Measurements from ENCODE around the gene CERK. TPM values are rescaled to one million over a fixed set of nuclear protein-coding genes. Genes with fewer than 3 reads are reported as not detected.

Gene CERK
- total RNA-seq, 5 donors from 2014 or later (not counting 1 experiment from before 2014, with no cell fraction given): 77.4 to 155 (median 125) TPM

GRCh38 chr22:46746192-46746591, 8.1 kb upstream of the CERK start:
- Histone ChIP-seq H3K4me3 (ENCODE audit: control insufficient read depth in 1 of 2, extremely low read depth in 1 of 2, low read length in 1 of 2) (no peak overlapping the region), H3K27me3 (replicated peaks in 1 of 2; ENCODE audit: control insufficient read depth in 2 of 2, extremely low read depth in 1 of 2, insufficient read depth in 2 of 2, low read length in 1 of 2) (no peaks in the 10 kb centered on the region), H3K27ac (ENCODE audit: low read length) (no peak overlapping the region), H3K36me3 (ENCODE audit: control insufficient read depth in 2 of 2, extremely low read depth in 1 of 2, insufficient read depth in 1 of 2, low read length in 1 of 2) (no peaks in the 10 kb centered on the region), H3K9me3 (no peaks in the 10 kb centered on the region), H3K4me1 (ENCODE audit: control insufficient read depth in 1 of 2, extremely low read depth in 1 of 2, insufficient read depth in 2 of 2, low read length in 2 of 2) (peaks cover 17 to 45% of the 10 kb centered on the region in 2 experiments)
- peaks cover 25 to 37% (median 26%) of the 10 kb centered on the region in 3 donors for H3K4me1 Mint-ChIP-seq
- ATAC-seq (replicated peaks in 1 of 4): no peak
- 83% methylated on average over 5 of the region's 5 CpGs for WGBS (ENCODE audit: insufficient coverage)
- DNase-seq: no peak
- H3K4me3 Mint-ChIP-seq: peak overlapping the region in 1 of 3 donors; percentile 2
- ChIA-PET CTCF (no interaction called here), POLR2A (no interaction called here)
- H3K36me3 Mint-ChIP-seq: no peaks in the 10 kb centered on the region
- H3K9me3 Mint-ChIP-seq: no peaks in the 10 kb centered on the region
- no peaks in the 10 kb centered on the region for H3K27me3 Mint-ChIP-seq
- peak overlapping the region; percentile 66 for H3K27ac Mint-ChIP-seq

GRCh38 chr22:46744581-46744980, 6.5 kb upstream of the CERK start:
- Mint-ChIP-seq H3K27ac (no peak overlapping the region), H3K36me3 (no peaks in the 10 kb centered on the region)

GRCh38 chr22:46742576-46743221, 4.6 kb upstream of the CERK start:
- H3K9me3 Mint-ChIP-seq: no peaks in the 10 kb centered on the region
- Histone ChIP-seq H3K27me3 (replicated peaks in 1 of 2; ENCODE audit: control insufficient read depth in 2 of 2, extremely low read depth in 1 of 2, insufficient read depth in 2 of 2, low read length in 1 of 2) (no peaks in the 10 kb centered on the region), H3K27ac (ENCODE audit: low read length) (no peak overlapping the region), H3K36me3 (ENCODE audit: control insufficient read depth in 2 of 2, extremely low read depth in 1 of 2, insufficient read depth in 1 of 2, low read length in 1 of 2) (no peaks in the 10 kb centered on the region), H3K4me1 (ENCODE audit: control insufficient read depth in 1 of 2, extremely low read depth in 1 of 2, insufficient read depth in 2 of 2, low read length in 2 of 2) (peaks cover 5 to 30% of the 10 kb centered on the region in 2 experiments), H3K4me3 (ENCODE audit: control insufficient read depth in 1 of 2, extremely low read depth in 1 of 2, low read length in 1 of 2) (no peak overlapping the region), H3K9me3 (no peaks in the 10 kb centered on the region)
- ATAC-seq (replicated peaks in 1 of 4) (no peak), DNase-seq (no peak)
- 98% methylated on average over 5 of the region's 6 CpGs for WGBS (ENCODE audit: insufficient coverage)
- no peak overlapping the region for H3K4me3 Mint-ChIP-seq
- no peaks in the 10 kb centered on the region for H3K27me3 Mint-ChIP-seq
- H3K4me1 Mint-ChIP-seq: peaks cover 9 to 16% (median 10%) of the 10 kb centered on the region in 3 donors
- H3K36me3 Mint-ChIP-seq: no peaks in the 10 kb centered on the region
- H3K27ac Mint-ChIP-seq: peak overlapping the region in 1 of 2 donors; percentile 11
- ChIA-PET CTCF (no interaction called here), POLR2A (no interaction called here)

More at GRCh38 chr22:46744581-46744980, 6.5 kb upstream of the CERK start:
- H3K27me3 ChIP-seq (replicated peaks in 1 of 2; ENCODE audit: control insufficient read depth in 2 of 2, extremely low read depth in 1 of 2, insufficient read depth in 2 of 2, low read length in 1 of 2): no peaks in the 10 kb centered on the region
- ChIA-PET CTCF (no interaction called here), POLR2A (no interaction called here)
- ATAC-seq (replicated peaks in 1 of 4) (no peak), DNase-seq (no peak)
- no peak overlapping the region for H3K4me3 ChIP-seq (ENCODE audit: control insufficient read depth in 1 of 2, extremely low read depth in 1 of 2, low read length in 1 of 2)
- no peak overlapping the region for H3K27ac ChIP-seq (ENCODE audit: low read length)
- no peak overlapping the region for H3K4me3 Mint-ChIP-seq
- peaks cover 11 to 26% (median 13%) of the 10 kb centered on the region in 3 donors for H3K4me1 Mint-ChIP-seq
- H3K9me3 ChIP-seq: no peaks in the 10 kb centered on the region
- no peaks in the 10 kb centered on the region for H3K27me3 Mint-ChIP-seq
- no peaks in the 10 kb centered on the region for H3K36me3 ChIP-seq (ENCODE audit: control insufficient read depth in 2 of 2, extremely low read depth in 1 of 2, insufficient read depth in 1 of 2, low read length in 1 of 2)
- peaks cover 12 to 38% of the 10 kb centered on the region in 2 experiments for H3K4me1 ChIP-seq (ENCODE audit: control insufficient read depth in 1 of 2, extremely low read depth in 1 of 2, insufficient read depth in 2 of 2, low read length in 2 of 2)
- WGBS (ENCODE audit: insufficient coverage): 87% methylated on average over 3 of the region's 6 CpGs
- no peaks in the 10 kb centered on the region for H3K9me3 Mint-ChIP-seq

- no peaks in the 10 kb centered on the region for H3K9me3 ChIP-seq
These were observed 4.0 kb upstream of the CERK start for GRCh38 chr22:46741974-46742519.

GRCh38 chr22:46740910-46741780, 3.1 kb upstream of the CERK start:
- peaks cover 20 to 24% (median 22%) of the 10 kb centered on the region in 3 donors for H3K4me1 Mint-ChIP-seq
- peaks cover 3% of the 10 kb centered on the region for H3K36me3 Mint-ChIP-seq
- Histone ChIP-seq H3K9me3 (no peaks in the 10 kb centered on the region), H3K4me3 (ENCODE audit: control insufficient read depth in 1 of 2, extremely low read depth in 1 of 2, low read length in 1 of 2) (no peak overlapping the region), H3K27ac (ENCODE audit: low read length) (no peak overlapping the region), H3K27me3 (replicated peaks in 1 of 2; ENCODE audit: control insufficient read depth in 2 of 2, extremely low read depth in 1 of 2, insufficient read depth in 2 of 2, low read length in 1 of 2) (no peaks in the 10 kb centered on the region), H3K36me3 (ENCODE audit: control insufficient read depth in 2 of 2, extremely low read depth in 1 of 2, insufficient read depth in 1 of 2, low read length in 1 of 2) (peaks cover 0 to 3% of the 10 kb centered on the region in 2 donors), H3K4me1 (ENCODE audit: control insufficient read depth in 1 of 2, extremely low read depth in 1 of 2, insufficient read depth in 2 of 2, low read length in 2 of 2) (peaks cover 11 to 33% of the 10 kb centered on the region in 2 experiments)
- 87% methylated on average over 10 of the region's 14 CpGs for WGBS (ENCODE audit: insufficient coverage)
- POLR2A ChIA-PET: no interaction called here
- H3K4me3 Mint-ChIP-seq: peak overlapping the region in 1 of 3 donors; percentile 35
- no peaks in the 10 kb centered on the region for H3K9me3 Mint-ChIP-seq
- CTCF ChIA-PET: interaction anchor here (0.6 to 3.2 kb wide), 4 partner anchors 9 to 178 kb away, joined by 3 to 35 read pairs (median 8); no protein-coding TSS in a partner anchor
- peak overlapping the region; percentile 83 to 84 for H3K27ac Mint-ChIP-seq
- DNase-seq (no peak), ATAC-seq (replicated peaks in 1 of 4) (no peak)
- no peaks in the 10 kb centered on the region for H3K27me3 Mint-ChIP-seq

More at GRCh38 chr22:46741974-46742519, 4.0 kb upstream of the CERK start:
- Histone ChIP-seq H3K4me1 (ENCODE audit: control insufficient read depth in 1 of 2, extremely low read depth in 1 of 2, insufficient read depth in 2 of 2, low read length in 2 of 2) (peaks cover 5 to 28% of the 10 kb centered on the region in 2 experiments), H3K27ac (ENCODE audit: low read length) (no peak overlapping the region), H3K4me3 (ENCODE audit: control insufficient read depth in 1 of 2, extremely low read depth in 1 of 2, low read length in 1 of 2) (no peak overlapping the region), H3K36me3 (ENCODE audit: control insufficient read depth in 2 of 2, extremely low read depth in 1 of 2, insufficient read depth in 1 of 2, low read length in 1 of 2) (no peaks in the 10 kb centered on the region), H3K27me3 (replicated peaks in 1 of 2; ENCODE audit: control insufficient read depth in 2 of 2, extremely low read depth in 1 of 2, insufficient read depth in 2 of 2, low read length in 1 of 2) (no peaks in the 10 kb centered on the region)
- H3K27me3 Mint-ChIP-seq: no peaks in the 10 kb centered on the region
- peaks cover 12 to 18% (median 14%) of the 10 kb centered on the region in 3 donors for H3K4me1 Mint-ChIP-seq
- no peak overlapping the region for H3K4me3 Mint-ChIP-seq
- DNase-seq: no peak
- no peaks in the 10 kb centered on the region for H3K9me3 Mint-ChIP-seq
- H3K36me3 Mint-ChIP-seq: peaks cover 3% of the 10 kb centered on the region
- 89% methylated on average over 4 of the region's 6 CpGs for WGBS (ENCODE audit: insufficient coverage)
- CTCF ChIA-PET: no interaction called here
- H3K27ac Mint-ChIP-seq: peak overlapping the region; percentile 61 to 83
- no peak for ATAC-seq (replicated peaks in 1 of 4)
- POLR2A ChIA-PET: no interaction called here
